MM.1S (cell line): ENCODE data around the gene PBX3.

Experiments used
- CTCF ChIP-seq: fragments of 300-600 bp; sonication (generic); IDR thresholded peaks from 2 replicates; pipeline ENCODE4 v1.5.1; 2016; ENCODE audit warnings: antibody characterized with exemption, low read length, mixed read lengths
- EZH2 ChIP-seq: fragments of 300-600 bp; sonication (generic); optimal IDR thresholded peaks from 2 replicates; pipeline ENCODE3; 2017; ENCODE audit warnings: low read depth, mild to moderate bottlenecking, antibody characterized with exemption, low read length, mixed read lengths
- EZH2phosphoT487 ChIP-seq: fragments of 300-600 bp; sonication (generic); IDR thresholded peaks from 2 replicates; pipeline ENCODE4 v1.6.1; 2018; ENCODE audit warnings: antibody characterized with exemption, low read length

DNA sequence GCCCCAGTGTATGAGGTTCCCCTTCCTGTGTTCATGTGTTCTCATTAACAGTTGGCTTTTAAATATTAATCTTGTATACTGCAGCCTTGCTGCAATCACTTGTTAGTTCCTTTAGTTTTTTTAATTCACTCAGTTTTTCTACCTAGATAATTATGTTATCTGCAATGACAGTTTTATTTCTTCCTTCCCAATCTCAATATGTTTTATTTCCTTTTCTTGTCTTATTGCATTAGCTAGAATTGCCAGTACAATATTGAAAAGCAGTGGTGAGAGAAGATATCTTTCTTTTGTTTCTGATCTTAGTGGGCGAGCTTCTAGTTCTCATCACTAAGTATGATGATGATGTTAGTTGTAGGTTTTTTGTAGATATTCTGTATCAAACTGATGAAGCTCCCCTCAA is 232.2 kb downstream of the PBX3 start:
- no peak for TF ChIP-seq CTCF
- no peak for TF ChIP-seq EZH2phosphoT487
- no peak for TF ChIP-seq EZH2
